Myocyte (in vitro differentiated cells): ENCODE measurements around the gene UBD. TPM values are rescaled to one million over a fixed set of nuclear protein-coding genes. Genes with fewer than 3 reads are reported as not detected.

Experiments
- DNase-seq: peaks from one replicate; pipeline ENCODE4 v3.0.0-alpha.2; 2012; ENCODE audit warnings: low read depth
- total RNA-seq: library from RNA; depleted of rRNA; stranded (reverse); fragments of >200 nt; gene quantifications from 2 replicates; pipeline ENCODE4 v1.2.3, GENCODE V29; 2014

UBD gene
- total RNA-seq, 1 donor from 2014 or later = not detected

DNA sequence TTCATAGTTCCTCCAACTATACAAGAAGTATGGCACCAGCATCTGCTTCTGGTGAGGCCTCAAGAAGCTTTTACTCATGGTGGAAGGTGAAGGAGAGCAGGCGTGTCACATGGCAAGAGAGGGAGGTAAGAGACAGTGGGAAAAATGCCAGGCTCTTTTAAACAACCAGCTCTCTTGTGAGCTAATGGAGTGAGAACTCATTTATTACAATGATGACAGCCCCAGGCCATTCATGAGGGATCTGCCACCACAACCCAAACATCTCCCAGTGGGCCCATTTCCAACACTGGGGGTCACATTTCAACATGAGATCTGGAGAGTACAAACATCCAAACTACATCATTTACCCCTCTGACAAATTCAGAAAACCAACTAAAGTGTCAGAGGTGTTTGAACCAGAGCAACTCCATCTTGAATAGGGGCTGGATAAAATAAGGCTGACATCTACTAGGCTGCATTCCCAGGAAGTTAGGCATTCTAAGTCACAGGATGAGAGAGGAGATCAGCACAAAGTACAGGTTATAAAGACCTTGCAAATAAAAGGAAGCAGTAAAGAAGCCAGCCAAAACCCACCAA is 2.2 kb upstream of the UBD start:
- peak; percentile 1 for DNase-seq

DNA sequence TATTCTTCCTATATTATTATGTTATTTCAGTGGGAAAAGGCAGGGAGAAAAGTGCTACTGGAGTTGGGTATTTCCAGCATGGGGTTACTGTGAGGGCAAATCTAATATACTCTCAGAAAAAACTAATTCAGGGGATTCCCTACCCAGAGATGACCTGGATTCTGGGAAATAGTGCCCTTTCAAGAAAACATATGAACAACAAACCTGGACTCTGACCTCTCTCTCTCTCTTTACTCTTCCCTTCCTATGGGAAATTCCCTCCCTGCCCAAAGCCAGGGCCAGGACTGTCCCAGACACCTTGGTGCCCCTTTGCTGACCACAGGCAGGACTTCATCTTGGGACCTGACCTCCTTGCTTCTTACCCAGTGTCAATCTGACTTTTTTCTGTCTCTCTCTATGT is 1.6 kb upstream of the UBD start:
- DNase-seq = no peak

DNA sequence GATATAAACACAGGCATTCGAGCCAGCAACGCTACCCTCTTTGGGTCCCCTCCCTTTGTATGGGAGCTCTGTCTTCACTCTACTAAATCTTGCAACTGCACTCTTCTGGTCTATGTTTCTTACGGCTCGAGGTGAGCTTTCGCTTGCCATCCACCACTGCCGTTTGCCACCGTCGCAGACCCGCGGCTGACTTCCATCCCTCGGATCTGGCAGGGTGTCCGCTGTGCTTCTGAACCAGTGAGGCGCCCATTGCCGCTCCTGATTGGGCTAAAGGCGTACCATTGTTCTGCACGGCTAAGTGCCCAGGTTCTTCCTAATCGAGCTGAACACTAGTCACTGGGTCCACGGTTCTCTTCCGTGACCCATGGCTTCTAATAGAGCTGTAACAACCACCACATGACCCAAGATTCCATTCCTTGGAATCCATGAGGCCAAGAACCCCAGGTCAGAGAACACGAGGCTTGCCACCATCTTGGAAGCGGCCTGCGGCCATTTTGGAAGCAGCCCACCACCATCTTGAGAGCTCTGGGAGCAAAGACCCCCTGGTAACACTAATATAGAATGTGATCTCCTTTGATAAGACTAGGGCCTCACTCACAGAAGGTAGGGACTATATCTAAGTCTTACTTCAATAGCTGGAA is 973 bp downstream of the UBD start:
- no peak for DNase-seq

DNA sequence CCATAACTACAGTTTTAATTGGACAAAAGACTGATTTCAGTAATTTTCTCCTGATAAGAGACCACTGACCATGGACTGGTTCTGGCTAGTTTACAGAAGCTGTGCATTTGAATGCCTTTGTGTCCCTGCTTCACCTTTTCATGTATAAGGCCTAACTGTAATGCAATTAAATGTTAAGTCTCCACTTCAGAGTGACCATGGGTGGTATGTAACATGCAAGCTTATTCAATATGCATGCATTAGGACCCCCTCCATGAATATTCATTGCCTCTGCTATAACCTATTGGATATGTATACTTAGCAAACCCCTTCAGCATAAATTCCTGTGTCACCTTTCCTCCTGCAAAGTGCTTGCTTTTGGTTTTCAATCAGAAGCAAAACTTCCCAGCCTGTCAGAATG is 2.2 kb downstream of the UBD start:
- DNase-seq = no peak

DNA sequence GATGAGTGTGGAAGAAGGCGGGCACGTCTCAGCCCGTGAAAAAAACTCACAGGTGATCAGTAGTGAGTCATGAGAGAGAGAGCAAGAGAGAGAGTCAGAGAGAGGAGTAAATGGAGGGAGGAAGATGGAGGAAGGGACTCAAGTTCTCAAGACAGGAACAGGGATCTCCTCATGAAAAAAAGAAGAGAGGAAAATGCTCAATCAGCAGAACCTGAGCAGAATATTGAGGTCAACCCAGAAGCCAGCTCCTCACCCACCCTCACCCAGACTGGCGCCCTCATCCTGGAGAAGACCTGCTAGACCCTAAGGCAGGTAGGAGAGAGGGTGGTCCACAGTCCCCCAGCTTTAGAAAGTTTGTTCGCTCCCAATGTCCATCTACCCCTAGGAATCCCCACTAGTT is 4.8 kb downstream of the UBD start:
- no peak for DNase-seq

DNA sequence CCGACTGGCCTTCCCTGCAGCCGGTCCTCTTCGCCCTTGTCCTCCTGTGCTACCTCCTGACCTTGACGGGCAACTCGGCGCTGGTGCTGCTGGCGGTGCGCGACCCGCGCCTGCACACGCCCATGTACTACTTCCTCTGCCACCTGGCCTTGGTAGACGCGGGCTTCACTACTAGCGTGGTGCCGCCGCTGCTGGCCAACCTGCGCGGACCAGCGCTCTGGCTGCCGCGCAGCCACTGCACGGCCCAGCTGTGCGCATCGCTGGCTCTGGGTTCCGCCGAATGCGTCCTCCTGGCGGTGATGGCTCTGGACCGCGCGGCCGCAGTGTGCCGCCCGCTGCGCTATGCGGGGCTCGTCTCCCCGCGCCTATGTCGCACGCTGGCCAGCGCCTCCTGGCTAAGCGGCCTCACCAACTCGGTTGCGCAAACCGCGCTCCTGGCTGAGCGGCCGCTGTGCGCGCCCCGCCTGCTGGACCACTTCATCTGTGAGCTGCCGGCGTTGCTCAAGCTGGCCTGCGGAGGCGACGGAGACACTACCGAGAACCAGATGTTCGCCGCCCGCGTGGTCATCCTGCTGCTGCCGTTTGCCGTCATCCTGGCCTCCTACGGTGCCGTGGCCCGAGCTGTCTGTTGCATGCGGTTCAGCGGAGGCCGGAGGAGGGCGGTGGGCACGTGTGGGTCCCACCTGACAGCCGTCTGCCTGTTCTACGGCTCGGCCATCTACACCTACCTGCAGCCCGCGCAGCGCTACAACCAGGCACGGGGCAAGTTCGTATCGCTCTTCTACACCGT is 6.1 kb downstream of the UBD start:
- DNase-seq = no peak

DNA sequence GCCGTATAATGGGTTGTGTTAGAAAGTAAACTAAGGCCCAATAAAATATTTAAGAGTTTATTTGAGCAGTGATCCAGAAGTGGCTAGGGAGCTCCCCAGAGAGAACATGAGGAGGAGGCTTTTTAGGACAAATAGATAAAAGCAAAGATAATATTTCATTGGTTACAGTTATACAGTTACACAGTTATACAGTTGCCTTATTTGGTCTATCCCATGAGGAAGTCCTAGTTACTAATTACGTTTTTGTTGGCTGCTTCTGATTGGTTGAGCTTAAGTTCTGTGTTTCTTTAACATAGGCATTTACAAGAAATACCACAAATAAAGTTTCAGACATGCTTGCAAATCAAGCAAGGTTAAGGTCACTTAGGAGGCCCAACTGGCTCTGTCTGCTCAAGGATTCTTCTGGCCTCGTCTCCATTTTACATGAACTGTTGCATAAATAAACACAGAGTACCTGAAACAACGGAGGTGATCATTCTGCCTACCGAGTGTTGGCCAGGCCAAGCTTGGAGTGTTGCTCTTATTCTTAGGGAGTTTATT is 7.0 kb downstream of the UBD start:
- peak; percentile 56 for DNase-seq

DNA sequence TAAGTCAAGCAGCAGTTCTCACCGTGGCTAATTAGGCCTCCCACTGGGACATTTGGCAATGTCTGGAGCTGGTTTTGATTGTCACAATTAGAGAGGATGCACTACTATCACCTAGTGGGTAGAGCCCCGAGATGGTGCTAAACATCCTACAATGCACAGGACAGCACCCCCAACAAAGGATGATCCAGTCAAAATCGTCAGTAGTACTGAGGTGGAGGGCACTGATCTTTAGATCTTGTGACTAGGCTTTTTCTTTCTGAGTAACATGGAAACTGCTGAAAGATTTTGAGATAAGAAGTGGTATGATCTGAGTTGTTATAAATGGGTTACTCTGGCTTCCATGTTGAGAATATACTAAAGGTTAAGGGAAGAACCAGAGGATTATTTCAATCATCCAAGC is 12.0 kb downstream of the UBD start:
- no peak for DNase-seq

DNA sequence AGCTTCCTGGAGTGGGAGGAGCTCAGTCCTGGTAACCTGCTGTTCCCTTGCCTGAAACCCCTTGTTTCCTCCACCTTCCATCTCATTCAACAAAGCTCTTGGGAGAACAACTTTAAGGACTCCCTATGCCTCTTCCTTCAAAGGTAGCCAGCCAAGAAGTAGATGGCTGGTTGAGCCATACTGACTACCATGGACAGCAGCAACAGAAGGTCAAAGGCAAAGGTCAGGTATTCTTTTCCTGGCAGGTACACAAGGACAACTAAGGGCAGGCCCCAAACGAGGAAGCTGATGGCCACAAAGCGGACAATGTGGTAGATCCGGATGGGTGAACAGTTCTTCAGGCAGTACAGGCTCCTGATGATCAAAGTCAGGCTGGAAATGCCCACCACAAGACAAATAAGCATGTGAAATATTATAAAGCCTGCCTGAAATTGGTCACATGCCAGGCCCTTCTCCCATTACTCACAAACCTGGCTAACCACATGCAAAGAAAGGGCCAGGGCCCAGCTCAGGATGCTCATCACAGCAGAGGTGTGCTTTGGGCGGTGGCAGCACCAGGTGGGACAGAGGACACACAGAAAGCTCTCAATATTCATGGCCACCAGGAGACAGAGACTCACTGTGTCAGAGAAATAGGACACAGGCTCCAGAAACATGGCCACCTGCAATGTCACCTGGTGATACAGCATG is 21.7 kb downstream of the UBD start:
- no peak for DNase-seq

DNA sequence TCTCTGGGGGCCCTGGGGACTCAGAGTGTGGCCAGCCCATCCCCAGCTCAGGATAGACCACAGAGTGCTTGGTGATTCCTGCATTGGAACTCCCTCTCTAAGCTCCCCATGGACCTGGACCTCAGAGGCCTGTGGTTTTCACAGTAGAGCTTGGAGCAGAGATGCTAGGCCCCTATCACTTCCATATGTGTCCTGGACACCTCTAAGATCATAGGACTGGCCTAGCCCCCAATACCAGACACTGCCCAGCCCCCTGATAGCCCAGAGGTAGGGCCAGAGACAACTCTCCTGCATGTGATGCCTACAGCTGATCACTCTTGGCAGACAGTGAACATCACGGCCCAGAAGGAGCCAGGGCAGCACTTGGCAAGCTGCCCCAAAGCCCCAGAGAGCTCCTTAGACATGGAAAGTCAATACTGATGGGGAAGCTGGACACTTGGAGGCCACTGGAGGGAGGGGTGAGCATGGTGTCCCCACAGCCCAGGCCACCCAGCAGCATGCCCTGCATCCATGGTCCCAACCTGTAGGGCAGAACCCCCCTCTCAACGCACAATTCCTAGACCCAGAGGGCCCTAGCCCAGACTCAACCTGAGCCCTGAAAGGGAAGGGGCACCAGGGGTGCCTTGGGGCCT is 27.1 kb downstream of the UBD start:
- DNase-seq = no peak

DNA sequence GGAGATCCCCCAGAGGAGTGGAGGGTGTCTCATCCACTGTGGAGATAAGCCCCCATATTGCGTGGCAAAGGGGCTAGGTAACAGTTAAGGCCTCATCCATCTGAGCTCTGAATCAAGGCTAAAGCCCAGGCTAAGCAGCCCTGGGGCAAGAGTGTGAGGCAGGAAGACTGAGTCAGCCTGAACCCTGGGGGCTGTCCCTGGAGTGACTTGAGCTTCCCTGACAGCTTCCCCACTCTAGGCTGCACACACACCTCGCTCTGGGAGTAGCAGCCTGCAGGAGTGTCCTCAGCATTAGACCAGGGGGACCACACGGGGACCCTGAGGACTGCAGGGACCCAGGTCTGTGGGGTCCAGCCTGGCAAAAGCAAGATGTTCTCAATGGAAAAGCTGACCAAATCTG is 27.9 kb downstream of the UBD start:
- DNase-seq = no peak

DNA sequence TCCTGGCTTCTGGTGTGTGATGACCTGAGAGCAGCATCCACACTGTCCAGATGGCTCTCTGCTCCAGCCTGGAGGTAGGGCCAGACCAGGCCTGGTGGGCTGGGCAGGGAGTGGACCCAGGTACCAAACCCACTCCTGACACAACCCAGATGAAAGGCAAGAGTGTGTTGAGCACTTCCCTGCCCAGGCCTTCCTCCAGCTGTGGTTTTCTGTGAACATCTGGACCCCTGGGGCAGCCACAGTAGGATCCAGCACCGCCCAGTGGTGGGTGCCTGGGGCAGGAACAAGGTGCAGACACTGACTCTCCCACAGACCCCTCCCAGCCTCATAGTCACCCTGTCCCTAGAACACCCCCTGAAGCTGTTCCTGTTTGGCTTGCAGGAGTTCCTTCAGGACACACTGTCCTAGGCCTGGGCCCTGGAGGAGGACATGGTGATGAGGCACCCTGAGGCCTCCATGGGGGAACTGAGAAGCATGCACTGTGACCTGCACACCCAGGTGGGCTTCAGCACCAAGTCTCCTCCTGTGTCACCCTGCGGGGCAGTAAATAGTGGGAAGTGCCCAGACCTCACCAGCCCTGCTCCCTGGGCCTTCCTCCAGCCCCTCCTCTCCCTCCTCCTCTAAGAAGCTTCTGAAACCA is 28.7 kb downstream of the UBD start:
- no peak for DNase-seq

DNA sequence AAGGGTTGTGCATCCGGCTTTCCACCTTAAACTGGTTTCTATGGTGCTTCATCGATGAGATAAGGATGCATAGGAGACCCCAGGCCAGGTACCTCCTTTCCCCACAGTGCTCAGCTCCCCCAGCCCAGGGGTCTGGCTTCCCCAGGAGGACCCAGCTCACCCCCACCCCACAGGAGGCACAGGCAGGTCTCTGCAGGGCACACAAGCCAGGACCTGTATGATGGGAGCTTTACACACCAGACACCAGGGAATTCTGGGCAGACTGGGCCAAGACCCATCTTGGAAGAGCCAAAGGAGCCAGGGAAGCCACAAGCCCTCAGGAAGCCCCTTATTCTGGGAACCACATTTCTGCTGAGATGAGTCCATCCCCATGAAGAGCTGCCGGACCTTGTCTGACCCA is 29.6 kb downstream of the UBD start:
- no peak for DNase-seq

DNA sequence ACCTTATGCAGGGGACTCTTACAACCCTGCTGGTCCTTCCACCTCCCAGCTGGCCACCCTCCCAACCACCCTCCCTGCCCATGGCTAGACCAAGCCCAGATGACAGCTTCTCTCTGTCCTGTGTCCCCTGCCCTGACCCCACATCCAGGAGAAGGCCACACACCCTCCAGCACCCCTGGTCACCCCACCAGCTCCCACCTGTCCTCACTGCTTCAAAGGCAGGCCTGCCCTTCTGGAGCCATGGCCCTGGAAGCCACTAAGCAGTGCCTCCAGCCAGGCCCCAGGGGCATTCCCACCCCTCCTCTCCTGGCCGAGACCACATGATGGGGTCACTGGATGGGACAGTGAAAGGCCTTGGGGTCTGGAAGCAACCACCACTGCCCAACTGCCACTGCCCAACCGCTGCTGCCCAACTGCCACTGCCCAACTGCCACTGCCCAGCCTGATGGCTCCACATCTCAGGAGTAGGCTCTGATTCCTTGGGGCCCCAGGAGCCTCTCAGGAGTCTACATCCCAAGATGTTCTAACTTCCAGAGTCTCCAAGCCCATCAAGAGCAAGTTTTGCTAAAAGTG is 30.5 kb downstream of the UBD start:
- no peak for DNase-seq

DNA sequence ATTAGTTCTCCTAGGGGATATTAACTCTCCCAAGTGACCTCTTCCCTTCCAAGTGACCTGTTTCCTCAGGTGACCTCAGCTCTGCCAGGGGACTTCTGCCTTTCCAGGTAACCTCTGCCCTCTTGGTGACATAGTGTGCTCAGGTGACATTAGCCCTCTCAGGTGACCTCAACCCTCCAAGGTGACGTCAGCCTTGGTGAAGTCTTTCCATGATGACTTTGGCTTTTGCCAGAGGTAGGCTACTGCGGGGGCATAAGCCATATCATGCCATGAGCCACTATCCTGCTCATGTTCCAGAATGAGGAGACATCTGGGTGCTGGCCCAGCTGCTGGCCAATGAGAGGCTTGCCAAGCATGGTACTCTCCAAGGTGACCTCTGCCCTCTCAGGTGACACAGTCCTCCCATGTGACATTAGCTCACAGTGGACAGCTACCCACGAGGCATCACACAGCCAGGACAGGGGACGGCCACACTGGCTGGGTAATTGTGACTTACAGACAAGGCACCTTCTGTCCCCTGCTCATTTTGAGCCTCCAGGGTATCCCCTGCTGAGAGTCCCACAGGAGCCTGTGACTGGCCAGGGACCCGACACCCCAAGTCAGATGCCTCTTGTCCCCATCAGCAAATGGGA is 31.1 kb downstream of the UBD start:
- DNase-seq = no peak

DNA sequence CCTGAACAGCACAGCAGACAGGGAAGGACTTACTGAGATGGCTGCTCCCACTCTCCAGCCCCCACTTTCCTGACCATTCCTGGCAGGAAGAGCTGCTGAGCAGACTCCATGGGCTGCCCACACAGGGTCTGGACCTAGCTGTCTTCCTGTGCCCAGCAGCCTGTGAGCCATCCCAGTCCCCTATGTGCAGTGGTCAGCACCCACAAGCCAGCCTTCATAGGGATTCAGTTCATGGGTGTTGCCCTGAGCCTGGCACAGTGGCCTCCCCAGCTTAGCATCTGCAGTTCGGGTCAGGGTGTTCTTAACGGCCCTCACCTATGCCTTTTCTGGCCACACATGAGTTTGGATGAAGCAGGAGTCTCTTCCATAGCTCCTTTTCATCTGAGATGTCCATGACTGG is 32.0 kb downstream of the UBD start:
- DNase-seq = no peak

DNA sequence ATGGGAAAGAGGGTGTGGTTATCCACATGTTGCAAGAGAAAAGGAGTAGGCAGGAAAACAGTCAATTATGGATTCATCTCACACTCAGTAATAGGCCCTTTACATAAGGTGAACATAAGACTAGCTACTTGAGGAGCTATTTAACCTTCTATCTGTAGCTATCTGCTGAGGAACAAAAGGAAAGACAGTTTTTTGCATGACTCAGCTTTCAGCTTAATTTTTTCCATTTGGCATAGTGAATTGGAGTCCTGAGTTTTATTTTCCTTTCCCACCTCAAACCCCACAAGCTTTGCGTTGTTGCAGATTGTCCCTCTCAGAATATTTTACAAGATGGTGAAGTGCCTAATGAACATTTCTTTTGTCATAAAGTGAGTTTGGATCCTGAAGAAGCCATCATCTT is 32.4 kb downstream of the UBD start:
- no peak for DNase-seq

DNA sequence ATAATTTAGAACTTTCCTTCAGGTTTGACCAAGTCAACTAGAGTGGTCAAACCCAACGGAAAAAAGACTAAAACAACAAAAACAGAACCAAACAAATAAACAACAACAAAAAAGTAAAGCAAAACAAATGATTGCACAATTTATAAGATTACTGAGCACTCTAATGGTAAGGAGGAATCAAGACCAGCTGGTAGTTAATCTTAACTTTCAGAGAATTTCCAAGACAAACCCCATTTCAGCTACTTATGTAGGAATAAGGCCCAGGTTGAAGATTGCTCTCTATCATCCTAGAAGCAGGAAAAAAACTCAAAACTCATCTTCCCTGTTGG is 34.3 kb downstream of the UBD start:
- DNase-seq = no peak

DNA sequence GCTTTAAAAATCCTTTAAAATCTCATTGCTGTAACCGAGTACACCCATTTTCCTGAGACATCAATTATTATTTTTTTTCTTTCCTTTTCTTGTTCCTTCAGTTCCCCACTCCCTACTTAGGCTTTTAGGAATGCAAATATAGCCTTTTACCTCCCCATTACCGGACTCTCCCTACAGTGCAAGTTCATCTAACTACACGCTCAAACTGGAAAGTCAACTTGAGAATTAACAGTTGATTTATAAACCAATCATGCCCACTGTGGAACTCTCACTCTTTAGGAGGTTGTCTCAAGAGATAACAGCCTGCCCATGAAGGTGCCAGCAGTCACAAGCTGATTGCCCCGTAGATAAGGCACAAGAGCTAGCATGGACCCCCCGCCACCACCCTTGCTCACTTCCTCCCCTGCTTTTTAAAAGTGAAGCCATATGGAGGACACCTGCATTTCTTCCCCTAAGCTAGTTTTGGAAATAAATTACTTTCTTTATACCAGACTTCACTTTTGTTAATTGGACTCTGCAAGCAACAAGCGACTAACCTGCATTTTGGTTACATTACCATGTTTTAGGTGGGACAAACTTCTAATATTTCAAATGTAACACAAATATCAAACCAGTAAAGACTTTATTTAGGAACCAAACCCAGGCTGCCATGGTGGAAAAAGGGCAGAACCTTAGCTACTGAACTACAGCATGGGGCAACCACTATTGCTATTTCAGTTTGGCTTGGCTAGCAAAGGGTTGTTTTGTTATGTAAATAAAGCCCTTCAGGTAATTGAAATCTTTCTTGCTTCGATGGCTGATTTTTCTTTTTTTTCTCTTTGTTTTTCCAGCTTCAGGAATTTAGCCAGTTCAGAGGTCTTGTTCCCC is 34.9 kb downstream of the UBD start:
- DNase-seq = no peak
